AG09309 (cell line): ENCODE measurements around the gene SIGLEC10.
"Not testable (repeated sequence)": the region's sequence is repeated elsewhere in the genome, so short reads cannot be mapped to it uniquely, and the experiment has no call there.

Source experiments
- DNase-seq: peaks from one replicate; pipeline ENCODE4 v3.0.0-alpha.2; 2010; ENCODE audit warnings: low read depth
- H3K4me3 ChIP-seq: 2 replicates; pipeline ENCODE4 v1.5.1; 2011; ENCODE audit warnings: mild to moderate bottlenecking, low read depth, low read length, moderate library complexity; ENCODE audit not compliant: control insufficient read depth
- CTCF ChIP-seq: IDR thresholded peaks from 2 replicates; pipeline ENCODE4 v1.5.1; 2011; ENCODE audit warnings: mild to moderate bottlenecking, low read depth, low read length, inconsistent platforms; ENCODE audit not compliant: insufficient read depth, control insufficient read depth; ENCODE audit errors: missing control alignments

The SIGLEC10 gene

GRCh38 chr19:51410950-51411748, 6.3 kb downstream of the SIGLEC10 start:
- DNase-seq, result no peak
- H3K4me3 ChIP-seq, result no peak overlapping the region

GRCh38 chr19:51407511-51408131, 9.8 kb downstream of the SIGLEC10 start:
- no peak for DNase-seq
- H3K4me3 ChIP-seq, result no peak overlapping the region
- peak; percentile 29 for TF ChIP-seq CTCF

More at GRCh38 chr19:51410950-51411748, 6.3 kb downstream of the SIGLEC10 start:
- TF ChIP-seq CTCF, result no peak

- H3K4me3 ChIP-seq, result no peak overlapping the region
- TF ChIP-seq CTCF, result no peak
- DNase-seq, result no peak
Observed at GRCh38 chr19:51402117-51402516, 15.3 kb downstream of the SIGLEC10 start.

- not testable (repeated sequence) for DNase-seq, H3K4me3 ChIP-seq
Observed at GRCh38 chr19:51399936-51400335, 17.5 kb downstream of the SIGLEC10 start.

GRCh38 chr19:51399231-51399630, 18.2 kb downstream of the SIGLEC10 start:
- DNase-seq, result no peak
- H3K4me3 ChIP-seq, result no peak overlapping the region
- no peak for TF ChIP-seq CTCF

- no peak overlapping the region for H3K4me3 ChIP-seq
- no peak for DNase-seq
- peak; percentile 54 for TF ChIP-seq CTCF
Observed at GRCh38 chr19:51398096-51398704, 19.2 kb downstream of the SIGLEC10 start.

GRCh38 chr19:51397453-51397852, 20.0 kb downstream of the SIGLEC10 start:
- not testable (repeated sequence) for DNase-seq, H3K4me3 ChIP-seq
